Hypothalamus (tissue), 51 donors: Measurements from ENCODE around the gene TMEM114.
A peak's percentile ranks its signal among the peaks of the same experiment; 100 is the strongest.

Experiments
- DNase-seq, 51 donors: peaks; one replicate each; lab custom pipeline; 2025; lab: John Stamatoyannopoulos, UW

TMEM114 gene

GRCh38 chr16:8611886-8612600 lies 21.7 kb upstream of the TMEM114 start:
- DNase-seq, result no peak

- DNase-seq, result no peak
Measured at GRCh38 chr16:8611122-8611521, 20.8 kb upstream of the TMEM114 start.

GRCh38 chr16:8607214-8607613 lies 16.9 kb upstream of the TMEM114 start:
- DNase-seq, result no peak

GRCh38 chr16:8605554-8605953 lies 15.2 kb upstream of the TMEM114 start:
- no peak for DNase-seq

- no peak for DNase-seq
Measured at GRCh38 chr16:8600144-8600775, 9.9 kb upstream of the TMEM114 start.

- no peak for DNase-seq
Measured at GRCh38 chr16:8596581-8596980, 6.3 kb upstream of the TMEM114 start.

- no peak for DNase-seq
Measured at GRCh38 chr16:8595783-8596182, 5.5 kb upstream of the TMEM114 start.

GRCh38 chr16:8594149-8594666 lies 3.9 kb upstream of the TMEM114 start:
- DNase-seq, result no peak

- no peak for DNase-seq
Measured at GRCh38 chr16:8591451-8591850, 1.1 kb upstream of the TMEM114 start.

- DNase-seq, result no peak
Measured at GRCh38 chr16:8590811-8591210, 500 bp upstream of the TMEM114 start.

- DNase-seq, result no peak
Measured at GRCh38 chr16:8589057-8589899, 1.0 kb downstream of the TMEM114 start.

GRCh38 chr16:8588682-8589056 lies 1.6 kb downstream of the TMEM114 start:
- DNase-seq, result no peak

GRCh38 chr16:8587065-8587464 lies 3.2 kb downstream of the TMEM114 start:
- DNase-seq, result no peak

GRCh38 chr16:8585857-8586256 lies 4.5 kb downstream of the TMEM114 start:
- no peak for DNase-seq

GRCh38 chr16:8585041-8585440 lies 5.3 kb downstream of the TMEM114 start:
- DNase-seq, result no peak

- no peak for DNase-seq
Measured at GRCh38 chr16:8583732-8584131, 6.6 kb downstream of the TMEM114 start.

- no peak for DNase-seq
Measured at GRCh38 chr16:8583199-8583598, 7.1 kb downstream of the TMEM114 start.

GRCh38 chr16:8581831-8582580 lies 8.3 kb downstream of the TMEM114 start:
- peak in 2 of 51 donors; percentile 10 to 11 for DNase-seq

- no peak for DNase-seq
Measured at GRCh38 chr16:8579559-8579958, 10.8 kb downstream of the TMEM114 start.

GRCh38 chr16:8577678-8578304 lies 12.5 kb downstream of the TMEM114 start:
- DNase-seq, result no peak
